ENCODE measurements around the gene ADGRB3.

DNA sequence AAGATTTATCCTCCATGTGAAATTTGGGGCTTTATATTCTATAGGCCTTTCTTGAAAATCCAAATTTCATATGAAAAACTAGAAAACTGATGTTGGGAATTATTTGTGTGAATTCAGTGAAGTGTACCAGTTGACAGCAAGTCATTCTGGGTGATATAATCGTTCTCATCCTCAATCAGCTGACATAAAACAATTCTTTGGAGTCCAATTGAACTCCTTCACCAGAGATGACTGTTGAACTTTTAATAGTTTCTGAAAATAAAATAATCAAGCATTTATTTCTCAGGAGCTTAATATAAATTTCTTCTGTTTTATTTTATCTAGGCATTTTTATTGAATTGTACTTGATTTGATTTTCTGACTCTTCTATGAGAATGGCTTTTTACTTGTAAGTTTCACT is 92.6 kb downstream of the ADGRB3 start:
- TF ChIP-seq, protein P1, sequence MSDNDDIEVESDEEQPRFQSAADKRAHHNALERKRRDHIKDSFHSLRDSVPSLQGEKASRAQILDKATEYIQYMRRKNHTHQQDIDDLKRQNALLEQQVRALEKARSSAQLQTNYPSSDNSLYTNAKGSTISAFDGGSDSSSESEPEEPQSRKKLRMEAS (IDR thresholded peaks at IDR 0.05; ENCODE audit: insufficient read depth, insufficient read length): no peak
- TF ChIP-seq, protein P2, sequence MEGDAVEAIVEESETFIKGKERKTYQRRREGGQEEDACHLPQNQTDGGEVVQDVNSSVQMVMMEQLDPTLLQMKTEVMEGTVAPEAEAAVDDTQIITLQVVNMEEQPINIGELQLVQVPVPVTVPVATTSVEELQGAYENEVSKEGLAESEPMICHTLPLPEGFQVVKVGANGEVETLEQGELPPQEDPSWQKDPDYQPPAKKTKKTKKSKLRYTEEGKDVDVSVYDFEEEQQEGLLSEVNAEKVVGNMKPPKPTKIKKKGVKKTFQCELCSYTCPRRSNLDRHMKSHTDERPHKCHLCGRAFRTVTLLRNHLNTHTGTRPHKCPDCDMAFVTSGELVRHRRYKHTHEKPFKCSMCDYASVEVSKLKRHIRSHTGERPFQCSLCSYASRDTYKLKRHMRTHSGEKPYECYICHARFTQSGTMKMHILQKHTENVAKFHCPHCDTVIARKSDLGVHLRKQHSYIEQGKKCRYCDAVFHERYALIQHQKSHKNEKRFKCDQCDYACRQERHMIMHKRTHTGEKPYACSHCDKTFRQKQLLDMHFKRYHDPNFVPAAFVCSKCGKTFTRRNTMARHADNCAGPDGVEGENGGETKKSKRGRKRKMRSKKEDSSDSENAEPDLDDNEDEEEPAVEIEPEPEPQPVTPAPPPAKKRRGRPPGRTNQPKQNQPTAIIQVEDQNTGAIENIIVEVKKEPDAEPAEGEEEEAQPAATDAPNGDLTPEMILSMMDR (IDR thresholded peaks at IDR 0.05; ENCODE audit: extremely low read depth in 1 of 2, insufficient read depth in 1 of 2, low read depth in 1 of 2, low read length in 2 of 2): no peak
- TF ChIP-seq POLR2AphosphoS5 (IDR thresholded peaks at IDR 0.05; ENCODE audit: insufficient read depth, low read depth, low read length) (no peak), POLR2A (IDR thresholded peaks at IDR 0.05; ENCODE audit: low read depth, low read length) (no peak), EZH2 (IDR thresholded peaks at IDR 0.05; ENCODE audit: borderline replicate concordance, low read depth, low read length, severe bottlenecking) (no peak), MYC (IDR thresholded peaks at IDR 0.05; ENCODE audit: low read depth, low read length) (no peak)
